Measurements from ENCODE around the gene FXR2.

The FXR2 gene

GRCh38 chr17:7569571-7569970 lies 45.1 kb downstream of the FXR2 start:
- DNase-seq, result no peak

- DNase-seq, result no peak
Measured at GRCh38 chr17:7563115-7563869, 51.4 kb downstream of the FXR2 start.

- no peak for DNase-seq
Measured at GRCh38 chr17:7562208-7562605, 52.5 kb downstream of the FXR2 start.

- DNase-seq, result peak; percentile 65
Measured at GRCh38 chr17:7561589-7562207, 53.0 kb downstream of the FXR2 start, which contains the start of gene SENP3. SENP3 (plus strand) TSS chr17:7561919; CDS start chr17:7563077, 1,158 bp downstream.

- DNase-seq, result peak; percentile 78
Measured at GRCh38 chr17:7561028-7561575, 53.6 kb downstream of the FXR2 start.

GRCh38 chr17:7560172-7561027 lies 54.3 kb downstream of the FXR2 start:
- peak; percentile 42 for DNase-seq

- no peak for DNase-seq
Measured at GRCh38 chr17:7559320-7560171, 55.2 kb downstream of the FXR2 start.

GRCh38 chr17:7558544-7559319 lies 56.0 kb downstream of the FXR2 start, which contains the start of gene TNFSF13:
TNFSF13 (plus strand) TSS chr17:7558750; CDS start chr17:7559040, 290 bp downstream.
- no peak for DNase-seq

GRCh38 chr17:7557775-7558543 lies 56.7 kb downstream of the FXR2 start:
- DNase-seq, result peak; percentile 34

- DNase-seq, result no peak
Measured at GRCh38 chr17:7557147-7557764, 57.4 kb downstream of the FXR2 start.

- DNase-seq, result no peak
Measured at GRCh38 chr17:7556627-7557026, 58.1 kb downstream of the FXR2 start.

GRCh38 chr17:7555320-7555948 lies 59.3 kb downstream of the FXR2 start:
- DNase-seq, result no peak

- DNase-seq, result no peak
Measured at GRCh38 chr17:7553356-7553755, 61.3 kb downstream of the FXR2 start.

- DNase-seq, result no peak
Measured at GRCh38 chr17:7552621-7553051, 62.1 kb downstream of the FXR2 start.

- DNase-seq, result no peak
Measured at GRCh38 chr17:7551396-7551795, 63.3 kb downstream of the FXR2 start.

GRCh38 chr17:7550344-7550743 lies 64.4 kb downstream of the FXR2 start:
- no peak for DNase-seq

GRCh38 chr17:7549401-7550055 lies 65.2 kb downstream of the FXR2 start:
- no peak for DNase-seq

GRCh38 chr17:7548585-7549400 lies 65.9 kb downstream of the FXR2 start, which contains the start of gene TNFSF12:
TNFSF12 (plus strand) TSS chr17:7549058; CDS start chr17:7549154, 96 bp downstream.
- DNase-seq, result no peak

Data from NCI-H2227 treated with DMSO at 0.1 percent for 48 hours (cell line).